ENCODE results near the gene ITPR3.

GRCh38 chr6:33696548-33697518 is 75.7 kb downstream of the ITPR3 start:
- TF ChIP-seq, protein P1, sequence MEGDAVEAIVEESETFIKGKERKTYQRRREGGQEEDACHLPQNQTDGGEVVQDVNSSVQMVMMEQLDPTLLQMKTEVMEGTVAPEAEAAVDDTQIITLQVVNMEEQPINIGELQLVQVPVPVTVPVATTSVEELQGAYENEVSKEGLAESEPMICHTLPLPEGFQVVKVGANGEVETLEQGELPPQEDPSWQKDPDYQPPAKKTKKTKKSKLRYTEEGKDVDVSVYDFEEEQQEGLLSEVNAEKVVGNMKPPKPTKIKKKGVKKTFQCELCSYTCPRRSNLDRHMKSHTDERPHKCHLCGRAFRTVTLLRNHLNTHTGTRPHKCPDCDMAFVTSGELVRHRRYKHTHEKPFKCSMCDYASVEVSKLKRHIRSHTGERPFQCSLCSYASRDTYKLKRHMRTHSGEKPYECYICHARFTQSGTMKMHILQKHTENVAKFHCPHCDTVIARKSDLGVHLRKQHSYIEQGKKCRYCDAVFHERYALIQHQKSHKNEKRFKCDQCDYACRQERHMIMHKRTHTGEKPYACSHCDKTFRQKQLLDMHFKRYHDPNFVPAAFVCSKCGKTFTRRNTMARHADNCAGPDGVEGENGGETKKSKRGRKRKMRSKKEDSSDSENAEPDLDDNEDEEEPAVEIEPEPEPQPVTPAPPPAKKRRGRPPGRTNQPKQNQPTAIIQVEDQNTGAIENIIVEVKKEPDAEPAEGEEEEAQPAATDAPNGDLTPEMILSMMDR (IDR thresholded peaks at IDR 0.05), result no peak
- TF ChIP-seq POLR2A (IDR thresholded peaks at IDR 0.05), result no peak
- TF ChIP-seq EP300 (IDR thresholded peaks at IDR 0.05), result no peak
- peak in 1 of 3 donors; percentile 29 for TF ChIP-seq POLR2AphosphoS5 (IDR thresholded peaks at IDR 0.05)
